ENCODE measurements around the gene GCKR. TPM values are rescaled to one million over a fixed set of nuclear protein-coding genes. Genes with fewer than 3 reads are reported as not detected.

Gene GCKR
- total and polyA plus RNA-seq, 2 of the 13 experiments (the other 11 are each of a cell fraction or from before 2014, with no cell fraction given) = 15.2 to 48.3 TPM

DNA sequence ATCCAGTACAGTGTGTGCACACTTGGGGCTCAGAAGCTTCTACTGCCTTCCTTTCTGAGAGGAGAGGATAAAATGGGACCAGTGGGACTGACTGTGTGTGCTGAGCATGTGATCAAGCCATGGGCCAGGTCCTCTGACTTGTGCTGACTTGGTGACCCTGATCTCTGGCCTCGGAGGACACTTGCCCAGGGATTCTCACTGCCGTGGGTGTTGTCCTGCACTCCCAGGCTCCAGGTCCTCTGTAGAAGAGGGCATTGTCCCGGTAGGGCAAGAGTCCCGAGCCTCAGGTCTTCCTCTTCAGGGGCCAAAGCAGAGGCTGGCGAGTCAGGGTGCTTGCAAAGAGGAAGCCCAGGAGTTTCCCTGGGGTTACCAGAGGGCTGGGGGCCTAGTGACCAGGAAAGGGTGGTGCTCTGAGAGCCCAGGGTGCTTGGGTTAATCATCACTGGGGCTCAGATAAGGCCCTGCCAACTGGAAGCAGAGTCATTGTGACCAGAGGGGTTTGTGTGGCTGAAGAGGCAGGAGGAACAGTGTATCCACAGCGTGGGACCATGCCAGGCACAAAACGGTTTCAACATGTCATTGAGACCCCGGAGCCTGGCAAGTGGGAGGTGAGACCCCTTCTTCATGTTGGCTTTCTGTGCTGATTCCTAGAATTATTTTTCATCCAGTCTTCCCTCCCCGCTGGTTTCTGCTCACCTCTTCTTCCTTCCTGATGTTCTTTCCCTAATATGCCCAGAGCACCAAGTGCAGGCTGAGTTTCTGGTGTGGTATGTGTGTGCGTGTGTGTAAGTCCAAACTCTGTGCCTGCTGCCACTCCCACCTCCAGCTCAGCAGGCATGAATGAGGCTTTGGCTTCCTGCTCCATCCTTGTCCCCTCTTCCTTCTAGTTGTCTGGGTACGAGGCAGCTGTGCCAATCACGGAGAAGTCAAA, at the start of gene GCKR (continued):
- TF ChIP-seq, protein P1, sequence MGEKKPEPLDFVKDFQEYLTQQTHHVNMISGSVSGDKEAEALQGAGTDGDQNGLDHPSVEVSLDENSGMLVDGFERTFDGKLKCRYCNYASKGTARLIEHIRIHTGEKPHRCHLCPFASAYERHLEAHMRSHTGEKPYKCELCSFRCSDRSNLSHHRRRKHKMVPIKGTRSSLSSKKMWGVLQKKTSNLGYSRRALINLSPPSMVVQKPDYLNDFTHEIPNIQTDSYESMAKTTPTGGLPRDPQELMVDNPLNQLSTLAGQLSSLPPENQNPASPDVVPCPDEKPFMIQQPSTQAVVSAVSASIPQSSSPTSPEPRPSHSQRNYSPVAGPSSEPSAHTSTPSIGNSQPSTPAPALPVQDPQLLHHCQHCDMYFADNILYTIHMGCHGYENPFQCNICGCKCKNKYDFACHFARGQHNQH (CRISPR knock-in tag; IDR thresholded peaks at IDR 0.05) = peak; percentile 93
- no peak for TF ChIP-seq ETV6 (CRISPR knock-in tag; conservative IDR thresholded peaks at IDR 0.05)
- peak; percentile 39; the same call in 1 of the 2 replicates for TF ChIP-seq CREM (IDR thresholded peaks at IDR 0.05)
- no peak for TF ChIP-seq CREM (CRISPR knock-in tag; IDR thresholded peaks at IDR 0.05)
- peak; percentile 72; the same call in 1 of the 2 replicates for TF ChIP-seq SIN3A (IDR thresholded peaks at IDR 0.05; ENCODE audit: borderline replicate concordance, low read depth, low read length)
- no peak for TF ChIP-seq RAD51 (IDR thresholded peaks at IDR 0.05; ENCODE audit: borderline replicate concordance)
- TF ChIP-seq ATF1 (CRISPR knock-in tag; IDR thresholded peaks at IDR 0.05) = no peak; the same call in none of the 2 replicates
- TF ChIP-seq ZNF614 (CRISPR knock-in tag; IDR thresholded peaks at IDR 0.05; ENCODE audit: borderline replicate concordance) = peak; percentile 58; the same call in 1 of the 2 replicates
- TF ChIP-seq TRIM24 (CRISPR knock-in tag; IDR thresholded peaks at IDR 0.05) = no peak
- TF ChIP-seq, protein P2, sequence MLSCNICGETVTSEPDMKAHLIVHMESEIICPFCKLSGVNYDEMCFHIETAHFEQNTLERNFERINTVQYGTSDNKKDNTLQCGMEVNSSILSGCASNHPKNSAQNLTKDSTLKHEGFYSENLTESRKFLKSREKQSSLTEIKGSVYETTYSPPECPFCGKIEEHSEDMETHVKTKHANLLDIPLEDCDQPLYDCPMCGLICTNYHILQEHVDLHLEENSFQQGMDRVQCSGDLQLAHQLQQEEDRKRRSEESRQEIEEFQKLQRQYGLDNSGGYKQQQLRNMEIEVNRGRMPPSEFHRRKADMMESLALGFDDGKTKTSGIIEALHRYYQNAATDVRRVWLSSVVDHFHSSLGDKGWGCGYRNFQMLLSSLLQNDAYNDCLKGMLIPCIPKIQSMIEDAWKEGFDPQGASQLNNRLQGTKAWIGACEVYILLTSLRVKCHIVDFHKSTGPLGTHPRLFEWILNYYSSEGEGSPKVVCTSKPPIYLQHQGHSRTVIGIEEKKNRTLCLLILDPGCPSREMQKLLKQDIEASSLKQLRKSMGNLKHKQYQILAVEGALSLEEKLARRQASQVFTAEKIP (CRISPR knock-in tag; IDR thresholded peaks at IDR 0.05; ENCODE audit: borderline replicate concordance) = no peak
- no peak for TF ChIP-seq MED8 (CRISPR knock-in tag; IDR thresholded peaks at IDR 0.05; ENCODE audit: insufficient replicate concordance)
- TF ChIP-seq SRY (CRISPR knock-in tag; IDR thresholded peaks at IDR 0.05) = no peak
- TF ChIP-seq ZNF44 (CRISPR knock-in tag; IDR thresholded peaks at IDR 0.05) = no peak; the same call in 1 of the 2 replicates
- no peak for TF ChIP-seq NPAS2 (CRISPR knock-in tag; IDR thresholded peaks at IDR 0.05; ENCODE audit: borderline replicate concordance)
- TF ChIP-seq, protein P3, sequence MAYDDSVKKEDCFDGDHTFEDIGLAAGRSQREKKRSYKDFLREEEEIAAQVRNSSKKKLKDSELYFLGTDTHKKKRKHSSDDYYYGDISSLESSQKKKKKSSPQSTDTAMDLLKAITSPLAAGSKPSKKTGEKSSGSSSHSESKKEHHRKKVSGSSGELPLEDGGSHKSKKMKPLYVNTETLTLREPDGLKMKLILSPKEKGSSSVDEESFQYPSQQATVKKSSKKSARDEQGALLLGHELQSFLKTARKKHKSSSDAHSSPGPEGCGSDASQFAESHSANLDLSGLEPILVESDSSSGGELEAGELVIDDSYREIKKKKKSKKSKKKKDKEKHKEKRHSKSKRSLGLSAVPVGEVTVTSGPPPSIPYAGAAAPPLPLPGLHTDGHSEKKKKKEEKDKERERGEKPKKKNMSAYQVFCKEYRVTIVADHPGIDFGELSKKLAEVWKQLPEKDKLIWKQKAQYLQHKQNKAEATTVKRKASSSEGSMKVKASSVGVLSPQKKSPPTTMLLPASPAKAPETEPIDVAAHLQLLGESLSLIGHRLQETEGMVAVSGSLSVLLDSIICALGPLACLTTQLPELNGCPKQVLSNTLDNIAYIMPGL (CRISPR knock-in tag; IDR thresholded peaks at IDR 0.05; ENCODE audit: borderline replicate concordance in 1 of 2, low read depth in 1 of 2) = peak; percentile 42 to 87; a peak in 3 of 4 replicates
- TF ChIP-seq SALL1 (CRISPR knock-in tag; IDR thresholded peaks at IDR 0.05) = peak; percentile 94
- TF ChIP-seq KDM1A (CRISPR knock-in tag; IDR thresholded peaks at IDR 0.05) = no peak
- TF ChIP-seq HMGA1 (CRISPR knock-in tag; conservative IDR thresholded peaks at IDR 0.05) = no peak
- TF ChIP-seq ESRRA (CRISPR knock-in tag; IDR thresholded peaks at IDR 0.05; ENCODE audit: low read depth) = peak; percentile 92
- peak; percentile 62; the same call in 1 of the 2 replicates for TF ChIP-seq IRF2 (CRISPR knock-in tag; IDR thresholded peaks at IDR 0.05)
- no peak for TF ChIP-seq RARG (CRISPR knock-in tag; IDR thresholded peaks at IDR 0.05; ENCODE audit: low read depth)
- peak; percentile 89; the same call in 1 of the 2 replicates for TF ChIP-seq ZNF788 (CRISPR knock-in tag; IDR thresholded peaks at IDR 0.05; ENCODE audit: borderline replicate concordance)
- no peak; the same call in 1 of the 2 replicates for TF ChIP-seq NR2C2 (CRISPR knock-in tag; IDR thresholded peaks at IDR 0.05; ENCODE audit: borderline replicate concordance)
- TF ChIP-seq, protein P4, sequence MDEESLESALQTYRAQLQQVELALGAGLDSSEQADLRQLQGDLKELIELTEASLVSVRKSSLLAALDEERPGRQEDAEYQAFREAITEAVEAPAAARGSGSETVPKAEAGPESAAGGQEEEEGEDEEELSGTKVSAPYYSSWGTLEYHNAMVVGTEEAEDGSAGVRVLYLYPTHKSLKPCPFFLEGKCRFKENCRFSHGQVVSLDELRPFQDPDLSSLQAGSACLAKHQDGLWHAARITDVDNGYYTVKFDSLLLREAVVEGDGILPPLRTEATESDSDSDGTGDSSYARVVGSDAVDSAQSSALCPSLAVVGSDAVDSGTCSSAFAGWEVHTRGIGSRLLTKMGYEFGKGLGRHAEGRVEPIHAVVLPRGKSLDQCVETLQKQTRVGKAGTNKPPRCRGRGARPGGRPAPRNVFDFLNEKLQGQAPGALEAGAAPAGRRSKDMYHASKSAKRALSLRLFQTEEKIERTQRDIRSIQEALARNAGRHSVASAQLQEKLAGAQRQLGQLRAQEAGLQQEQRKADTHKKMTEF (CRISPR knock-in tag; IDR thresholded peaks at IDR 0.05) = peak; percentile 85

All from HepG2 (cell line).